ENCODE data around the gene OR7C1. TPM values are rescaled to one million over a fixed set of nuclear protein-coding genes. Genes with fewer than 3 reads are reported as not detected.
"Not testable (repeated sequence)": the region's sequence is repeated elsewhere in the genome, so short reads cannot be mapped to it uniquely, and the experiment has no call there.

The OR7C1 gene
- total and polyA plus RNA-seq, 8 donors, result 0.08 to 0.18 (median 0.14) TPM; not detected in 1

DNA sequence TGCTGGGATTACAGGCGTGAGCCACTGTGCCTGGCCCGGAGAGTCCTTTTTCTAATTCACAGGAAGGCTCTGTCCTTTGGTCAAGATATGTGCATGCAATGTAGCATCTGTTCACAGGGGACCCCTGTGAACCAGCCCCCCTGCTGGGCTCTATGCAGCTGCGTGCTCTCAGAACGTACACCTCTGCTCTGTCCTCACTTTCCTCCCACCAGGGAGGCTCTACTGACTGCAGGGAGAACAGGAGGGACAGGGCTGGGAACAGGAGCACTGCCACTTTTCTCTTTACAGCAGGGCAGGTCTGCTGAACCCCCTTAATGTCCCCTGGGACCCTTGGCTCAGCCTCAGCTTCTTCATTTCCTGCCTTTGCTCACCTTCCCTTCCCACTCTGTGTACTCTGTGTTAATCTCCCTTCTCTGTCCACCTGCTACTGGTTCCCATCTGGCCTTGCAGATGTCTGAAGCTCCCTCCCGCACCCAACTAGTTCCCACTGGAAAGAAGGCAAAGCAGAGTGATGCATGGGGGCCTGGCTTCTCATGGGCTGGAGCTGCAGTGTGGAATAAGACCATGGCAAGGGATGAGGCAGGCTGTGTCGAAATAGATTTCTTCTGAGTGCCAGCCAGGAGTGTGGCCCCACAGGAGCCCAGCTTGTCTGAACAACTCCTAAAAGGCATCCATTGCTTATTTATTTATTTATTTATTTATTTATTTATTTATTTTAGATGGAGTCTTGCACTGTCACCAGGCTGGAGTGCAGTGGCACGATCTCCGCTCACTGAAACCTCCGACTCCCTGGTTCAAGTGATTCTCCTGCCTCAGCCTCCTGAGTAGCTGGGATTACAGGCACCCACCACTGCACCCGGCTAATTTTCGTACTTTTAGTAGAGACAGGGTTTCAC is 63.8 kb downstream of the OR7C1 start:
- Histone ChIP-seq H3K27me3 (peaks cover 0 to 36% of the 10 kb centered on the region in 2 donors), H3K9me3 (no peaks in the 10 kb centered on the region), H3K27ac (no peak overlapping the region), H3K4me1 (peaks cover 0 to 15% of the 10 kb centered on the region in 2 donors), H3K4me3 (no peak overlapping the region), H3K36me3 (peaks cover 0 to 76% of the 10 kb centered on the region in 2 donors)
- TF ChIP-seq, protein P1, sequence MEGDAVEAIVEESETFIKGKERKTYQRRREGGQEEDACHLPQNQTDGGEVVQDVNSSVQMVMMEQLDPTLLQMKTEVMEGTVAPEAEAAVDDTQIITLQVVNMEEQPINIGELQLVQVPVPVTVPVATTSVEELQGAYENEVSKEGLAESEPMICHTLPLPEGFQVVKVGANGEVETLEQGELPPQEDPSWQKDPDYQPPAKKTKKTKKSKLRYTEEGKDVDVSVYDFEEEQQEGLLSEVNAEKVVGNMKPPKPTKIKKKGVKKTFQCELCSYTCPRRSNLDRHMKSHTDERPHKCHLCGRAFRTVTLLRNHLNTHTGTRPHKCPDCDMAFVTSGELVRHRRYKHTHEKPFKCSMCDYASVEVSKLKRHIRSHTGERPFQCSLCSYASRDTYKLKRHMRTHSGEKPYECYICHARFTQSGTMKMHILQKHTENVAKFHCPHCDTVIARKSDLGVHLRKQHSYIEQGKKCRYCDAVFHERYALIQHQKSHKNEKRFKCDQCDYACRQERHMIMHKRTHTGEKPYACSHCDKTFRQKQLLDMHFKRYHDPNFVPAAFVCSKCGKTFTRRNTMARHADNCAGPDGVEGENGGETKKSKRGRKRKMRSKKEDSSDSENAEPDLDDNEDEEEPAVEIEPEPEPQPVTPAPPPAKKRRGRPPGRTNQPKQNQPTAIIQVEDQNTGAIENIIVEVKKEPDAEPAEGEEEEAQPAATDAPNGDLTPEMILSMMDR (IDR thresholded peaks at IDR 0.05), result no peak
- no peak for DNase-seq
- intact Hi-C loops (cut with DNase I), result no loop called here
- no peak for ATAC-seq

DNA sequence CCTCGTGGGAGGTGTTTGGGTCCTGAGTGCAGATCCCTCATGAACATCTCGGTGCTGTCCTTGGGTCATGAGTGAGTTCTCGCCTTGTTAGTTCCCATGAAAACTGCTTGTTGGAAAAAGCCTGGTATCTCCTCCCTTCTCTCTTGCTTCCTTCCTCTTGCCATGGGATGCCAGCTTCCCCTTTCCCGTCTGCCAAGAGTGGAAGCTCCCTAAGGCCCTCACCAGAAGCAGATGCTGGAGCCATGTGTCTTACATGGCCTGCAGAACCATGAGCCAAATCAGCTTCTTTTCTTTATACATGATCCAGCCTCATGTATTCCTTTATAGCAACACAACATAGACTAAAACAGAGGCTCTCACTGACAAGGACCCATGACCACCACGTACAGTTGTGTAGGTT is 64.8 kb downstream of the OR7C1 start:
- H3K4me3 ChIP-seq, result no peak overlapping the region
- ATAC-seq (no peak), DNase-seq (no peak)
- peaks cover 0 to 26% of the 10 kb centered on the region in 2 donors for H3K27me3 ChIP-seq
- intact Hi-C loops (cut with DNase I), result no loop called here
- TF ChIP-seq, protein P1 (IDR thresholded peaks at IDR 0.05), result no peak
- no peaks in the 10 kb centered on the region for H3K9me3 ChIP-seq
- peaks cover 0 to 15% of the 10 kb centered on the region in 2 donors for H3K4me1 ChIP-seq
- no peak overlapping the region for H3K27ac ChIP-seq
- H3K36me3 ChIP-seq, result peaks cover 0 to 86% of the 10 kb centered on the region in 2 donors

DNA sequence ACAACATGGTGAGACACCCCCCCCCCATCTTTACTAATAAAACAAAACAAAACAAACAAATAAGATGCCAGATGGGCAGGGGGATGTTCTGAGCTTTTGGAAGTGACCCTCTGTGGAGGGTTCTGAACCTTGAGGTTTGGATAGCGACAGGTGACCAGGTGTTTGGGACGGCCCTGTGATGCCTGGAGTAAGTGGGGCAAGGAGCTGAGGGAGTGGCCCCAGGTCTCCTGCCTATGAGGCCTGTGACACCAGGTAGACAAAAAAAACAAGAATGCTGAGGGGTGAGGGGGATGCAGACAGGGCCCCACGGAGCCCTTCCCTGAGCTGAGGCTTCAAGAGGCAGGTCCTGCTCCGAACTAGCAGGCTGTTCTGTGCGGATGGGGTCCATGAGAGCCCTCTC is 65.8 kb downstream of the OR7C1 start:
- Histone ChIP-seq H3K4me3 (no peak overlapping the region), H3K9me3 (no peaks in the 10 kb centered on the region), H3K4me1 (peaks cover 0 to 9% of the 10 kb centered on the region in 2 donors), H3K27ac (no peak overlapping the region), H3K36me3 (peaks cover 0 to 96% of the 10 kb centered on the region in 2 donors), H3K27me3 (peaks cover 0 to 26% of the 10 kb centered on the region in 2 donors)
- TF ChIP-seq, protein P1 (IDR thresholded peaks at IDR 0.05), result no peak
- DNase-seq, result no peak
- intact Hi-C loops (cut with DNase I), result no loop called here
- no peak for ATAC-seq

DNA sequence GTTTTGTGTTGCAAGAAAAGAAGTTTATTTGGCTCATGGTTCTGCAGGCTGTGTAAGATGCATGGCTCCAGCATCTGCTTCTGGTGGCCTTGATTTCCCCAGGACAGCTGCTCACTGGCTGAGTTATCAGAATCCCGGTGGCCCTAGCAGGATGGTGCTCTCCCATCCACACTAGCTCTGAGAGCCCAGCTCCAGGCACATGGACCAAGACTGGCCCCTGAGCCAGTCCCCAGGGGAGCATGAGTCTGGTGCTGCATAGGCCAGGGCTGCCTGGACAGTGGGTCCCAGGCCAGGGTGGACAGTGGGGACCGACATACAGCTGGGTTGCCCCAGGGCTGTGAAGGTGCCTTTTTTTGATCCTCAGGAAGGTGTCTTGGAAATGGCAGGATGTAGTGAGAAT is 67.0 kb downstream of the OR7C1 start:
- Histone ChIP-seq H3K27me3 (peaks cover 0 to 29% of the 10 kb centered on the region in 2 donors), H3K4me3 (no peak overlapping the region), H3K4me1 (peaks cover 0 to 10% of the 10 kb centered on the region in 2 donors), H3K36me3 (peaks cover 0 to 92% of the 10 kb centered on the region in 2 donors), H3K27ac (no peak overlapping the region), H3K9me3 (no peaks in the 10 kb centered on the region)
- ATAC-seq (no peak), DNase-seq (no peak)
- intact Hi-C loops (cut with DNase I), result no loop called here
- TF ChIP-seq, protein P1 (IDR thresholded peaks at IDR 0.05), result no peak

DNA sequence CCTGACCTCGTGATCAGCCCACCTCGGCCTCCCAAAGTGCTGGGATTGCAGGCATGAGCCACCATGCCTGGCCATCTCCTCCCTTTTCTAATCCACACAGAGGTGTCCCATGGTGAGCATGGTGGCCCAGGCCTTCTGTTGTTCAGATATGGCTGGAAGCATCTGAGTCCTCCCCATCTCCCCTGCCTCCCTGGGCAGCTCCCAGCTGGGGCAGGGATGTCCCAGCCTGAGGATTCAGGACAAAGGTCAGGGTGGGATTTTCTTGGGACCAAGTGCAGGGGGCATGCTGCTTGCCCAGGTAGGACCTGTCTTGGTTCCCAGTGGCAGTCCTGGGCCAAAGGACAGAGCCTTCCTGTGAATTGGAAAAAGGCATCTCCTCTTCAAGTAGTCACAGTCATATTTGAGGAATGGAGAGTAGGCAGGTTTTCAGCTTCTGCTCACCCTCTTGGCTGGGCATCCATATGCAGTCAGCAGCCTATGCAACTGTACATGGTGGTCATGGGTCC is 67.5 kb downstream of the OR7C1 start:
- H3K4me3 ChIP-seq, result no peak overlapping the region
- no peaks in the 10 kb centered on the region for H3K9me3 ChIP-seq
- H3K27me3 ChIP-seq, result peaks cover 0 to 24% of the 10 kb centered on the region in 2 donors
- TF ChIP-seq, protein P1 (IDR thresholded peaks at IDR 0.05), result no peak
- DNase-seq (no peak), ATAC-seq (no peak)
- H3K36me3 ChIP-seq, result peaks cover 0 to 92% of the 10 kb centered on the region in 2 donors
- intact Hi-C loops (cut with DNase I), result no loop called here
- H3K27ac ChIP-seq, result no peak overlapping the region
- peaks cover 0 to 10% of the 10 kb centered on the region in 2 donors for H3K4me1 ChIP-seq

DNA sequence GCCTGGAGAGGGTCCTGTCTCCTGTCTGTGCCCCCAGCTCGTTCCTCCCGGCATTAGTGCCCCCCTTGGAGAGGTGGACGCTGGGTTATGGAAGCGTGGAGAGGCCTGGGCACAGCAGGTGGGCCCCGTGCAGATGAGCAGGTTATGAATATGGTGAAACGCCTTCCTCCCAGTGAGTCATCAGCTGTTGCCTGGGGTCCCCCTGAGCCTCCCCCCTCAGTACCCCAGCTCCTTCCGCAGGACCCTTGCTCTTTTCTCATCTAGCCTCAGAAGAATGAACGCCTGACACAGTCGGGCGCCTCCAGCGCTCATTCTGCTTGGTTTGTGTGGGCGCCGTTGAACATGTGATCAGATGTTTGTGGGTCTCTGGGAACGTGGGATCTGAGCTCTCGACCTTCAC is 69.1 kb downstream of the OR7C1 start:
- intact Hi-C loops (cut with DNase I); H3K27ac ChIP-seq; H3K4me1 ChIP-seq; H3K4me3 ChIP-seq; ATAC-seq; H3K9me3 ChIP-seq; DNase-seq: not testable (repeated sequence)
- peaks cover 0 to 90% of the 10 kb centered on the region in 2 donors for H3K36me3 ChIP-seq
- peaks cover 0 to 30% of the 10 kb centered on the region in 2 donors for H3K27me3 ChIP-seq

DNA sequence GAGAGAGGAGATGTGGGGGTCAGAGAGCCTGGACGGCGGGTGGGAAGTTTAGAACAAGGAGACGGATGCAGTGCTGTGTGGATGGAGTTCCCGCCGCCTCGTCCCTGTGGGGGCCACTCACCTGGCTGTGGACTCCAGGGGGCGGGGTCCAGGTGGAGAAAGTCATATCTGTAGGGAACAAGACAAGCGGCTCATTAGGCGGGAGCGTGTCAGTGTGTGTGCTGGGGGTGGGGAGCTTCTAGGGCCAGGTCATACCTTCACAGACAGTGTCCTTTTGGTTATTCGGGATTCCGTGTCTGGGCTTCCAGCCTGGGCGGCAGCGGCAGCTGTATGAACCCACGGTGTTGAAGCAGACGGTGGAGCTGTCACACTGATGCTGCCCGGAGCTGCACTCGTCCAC is 69.6 kb downstream of the OR7C1 start:
- H3K4me1 ChIP-seq; ATAC-seq; DNase-seq; H3K9me3 ChIP-seq; H3K27ac ChIP-seq; intact Hi-C loops (cut with DNase I); H3K4me3 ChIP-seq: not testable (repeated sequence)
- H3K36me3 ChIP-seq, result peaks cover 0 to 90% of the 10 kb centered on the region in 2 donors
- peaks cover 0 to 30% of the 10 kb centered on the region in 2 donors for H3K27me3 ChIP-seq
